Lung (tissue), 12 donors: ENCODE results near the gene KRT26. TPM values are rescaled to one million over a fixed set of nuclear protein-coding genes. Genes with fewer than 3 reads are reported as not detected.

ENCODE experiments used
- ATAC-seq: fragments of 200-7000 bp; cut with Tn5 transposase; one replicate; pipeline ENCODE4 v1.9.1; 2020; ENCODE audit warnings: moderate number of reproducible peaks; ENCODE audit not compliant: insufficient read depth, low FRiP score
- DNase-seq, 3 donors: peaks; one replicate each; pipeline ENCODE4 v3.0.0-alpha.2; 2013 to 2017
- H3K27ac ChIP-seq, 2 donors: one replicate each; pipeline ENCODE4 v1.5.1; 2013; ENCODE audit warnings: mild to moderate bottlenecking in 2 of 2, moderate library complexity in 2 of 2, control low read depth in 1 of 2, inconsistent platforms in 1 of 2, low read depth in 1 of 2, low read length in 1 of 2
- H3K27me3 ChIP-seq, 3 donors: one replicate each; pipeline ENCODE4 v1.5.1; 2013; ENCODE audit warnings: low read length in 2 of 3; ENCODE audit not compliant: control insufficient read depth in 3 of 3, insufficient read depth in 3 of 3
- H3K36me3 ChIP-seq, 4 donors: one replicate each; pipeline ENCODE4 v1.5.1; 2013; ENCODE audit warnings: low read length in 4 of 4, mild to moderate bottlenecking in 1 of 4, moderate library complexity in 1 of 4; ENCODE audit not compliant: control insufficient read depth in 4 of 4, insufficient read depth in 4 of 4
- H3K4me1 ChIP-seq, 5 donors: one replicate each; pipeline ENCODE4 v1.5.1; 2013; ENCODE audit warnings: low read length in 5 of 5, mild to moderate bottlenecking in 2 of 5, moderate library complexity in 1 of 5; ENCODE audit not compliant: control insufficient read depth in 5 of 5, insufficient read depth in 5 of 5
- H3K4me3 ChIP-seq: one replicate; pipeline ENCODE4 v1.5.1; 2013; ENCODE audit warnings: mild to moderate bottlenecking, control low read depth, moderate library complexity
- H3K9ac ChIP-seq, 2 donors: one replicate each; pipeline ENCODE4 v1.5.1; 2013; ENCODE audit warnings: low read length in 2 of 2, control low read depth in 1 of 2; ENCODE audit not compliant: insufficient read depth in 1 of 2
- H3K9me3 ChIP-seq, 4 donors: one replicate each; pipeline ENCODE4 v1.5.1; 2013; ENCODE audit warnings: low read length in 3 of 4, mild to moderate bottlenecking in 1 of 4, moderate library complexity in 1 of 4; ENCODE audit not compliant: control insufficient read depth in 4 of 4, insufficient read depth in 3 of 4
- CTCF ChIP-seq: IDR thresholded peaks from 2 replicates; pipeline ENCODE4 v1.5.1; 2012; ENCODE audit warnings: mild to moderate bottlenecking; ENCODE audit errors: control extremely low read depth, extremely low read depth
- WGBS, 2 donors: extraction: QIAGEN DNeasy Blood & Tissue Kit; methylation state at CpG; one replicate each; pipeline ENCODE4 v1.1.7; 2013; 5-methylcytosine and 5-hydroxymethylcytosine counted together
- polyA plus RNA-seq, 2 donors: library from polyadenylated mRNA; stranded (reverse); fragments of 200-250 nt; gene quantifications; one replicate each; pipeline ENCODE4 v1.2.1, GENCODE V29; 2013
- total RNA-seq, 2 donors: library from RNA; depleted of rRNA in 1 of 2; stranded (reverse); fragments of >200 nt in 1 of 2; gene quantifications; one replicate each; pipeline ENCODE4 v1.2.1, GENCODE V29; 2014 to 2021
- donor health status: control.
- donor health status: control.
- donor health status: Bipolar disorder and iron deficiency.
- donor health status: healthy.
- donor health status: DM: yes; HTN: yes; CAD: no.

Gene KRT26
- total and polyA plus RNA-seq, 4 donors = not detected

GRCh38 chr17:40795019-40795667, 23.1 kb upstream of the KRT26 start:
- no peaks in the 10 kb centered on the region for H3K9me3 ChIP-seq
- no peaks in the 10 kb centered on the region for H3K36me3 ChIP-seq
- DNase-seq = no peak
- peaks cover 0 to 9% (median 7%) of the 10 kb centered on the region in 3 donors for H3K27me3 ChIP-seq
- no peak overlapping the region for H3K27ac ChIP-seq
- no peak overlapping the region for H3K4me3 ChIP-seq
- peaks cover 0 to 19% (median 0%) of the 10 kb centered on the region in 5 donors for H3K4me1 ChIP-seq
- H3K9ac ChIP-seq = no peak overlapping the region
- ATAC-seq = no peak
- TF ChIP-seq CTCF = no peak
- 60 to 72% methylated on average over 10 of the region's 10 CpGs for WGBS, 2 donors

GRCh38 chr17:40794466-40794865, 22.5 kb upstream of the KRT26 start:
- ATAC-seq (no peak), DNase-seq (no peak)
- no peak overlapping the region for H3K4me3 ChIP-seq
- TF ChIP-seq CTCF = no peak
- no peaks in the 10 kb centered on the region for H3K9me3 ChIP-seq
- H3K27ac ChIP-seq = no peak overlapping the region
- peaks cover 0 to 7% (median under 1%) of the 10 kb centered on the region in 3 donors for H3K27me3 ChIP-seq
- H3K4me1 ChIP-seq = peaks cover 0 to 19% (median 0%) of the 10 kb centered on the region in 5 donors
- WGBS, 2 donors = 74 to 78% methylated on average over 2 of the region's 2 CpGs
- H3K9ac ChIP-seq = no peak overlapping the region
- no peaks in the 10 kb centered on the region for H3K36me3 ChIP-seq

GRCh38 chr17:40793832-40794231, 21.8 kb upstream of the KRT26 start:
- no peak overlapping the region for H3K4me3 ChIP-seq
- H3K27ac ChIP-seq = no peak overlapping the region
- ATAC-seq = no peak
- no peak for TF ChIP-seq CTCF
- WGBS, 2 donors = 60 to 74% methylated on average over 10 of the region's 10 CpGs
- H3K36me3 ChIP-seq = no peaks in the 10 kb centered on the region
- DNase-seq = peak in 2 of 3 donors; percentile 25 to 33
- H3K27me3 ChIP-seq = peaks cover 0 to 7% (median 0%) of the 10 kb centered on the region in 3 donors
- H3K9ac ChIP-seq = no peak overlapping the region
- no peaks in the 10 kb centered on the region for H3K9me3 ChIP-seq
- H3K4me1 ChIP-seq = peaks cover 0 to 19% (median 0%) of the 10 kb centered on the region in 5 donors
